ENCODE data around the gene SLC7A6OS. TPM values are rescaled to one million over a fixed set of nuclear protein-coding genes. Genes with fewer than 3 reads are reported as not detected.

Gene SLC7A6OS
- total RNA-seq, 4 donors from 2014 or later, result 11.4 to 26.0 (median 18.3) TPM

GRCh38 chr16:68259007-68259825 is 51.5 kb downstream of the SLC7A6OS start:
- Histone ChIP-seq H3K9me3 (no peaks in the 10 kb centered on the region), H3K27me3 (no peaks in the 10 kb centered on the region), H3K4me3 (no peak overlapping the region), H3K27ac (no peak overlapping the region), H3K4me1 (peaks cover 0 to 19% (median 11%) of the 10 kb centered on the region in 4 donors), H3K36me3 (peaks cover 0 to 33% (median 0%) of the 10 kb centered on the region in 3 donors)
- TF ChIP-seq, protein P1, sequence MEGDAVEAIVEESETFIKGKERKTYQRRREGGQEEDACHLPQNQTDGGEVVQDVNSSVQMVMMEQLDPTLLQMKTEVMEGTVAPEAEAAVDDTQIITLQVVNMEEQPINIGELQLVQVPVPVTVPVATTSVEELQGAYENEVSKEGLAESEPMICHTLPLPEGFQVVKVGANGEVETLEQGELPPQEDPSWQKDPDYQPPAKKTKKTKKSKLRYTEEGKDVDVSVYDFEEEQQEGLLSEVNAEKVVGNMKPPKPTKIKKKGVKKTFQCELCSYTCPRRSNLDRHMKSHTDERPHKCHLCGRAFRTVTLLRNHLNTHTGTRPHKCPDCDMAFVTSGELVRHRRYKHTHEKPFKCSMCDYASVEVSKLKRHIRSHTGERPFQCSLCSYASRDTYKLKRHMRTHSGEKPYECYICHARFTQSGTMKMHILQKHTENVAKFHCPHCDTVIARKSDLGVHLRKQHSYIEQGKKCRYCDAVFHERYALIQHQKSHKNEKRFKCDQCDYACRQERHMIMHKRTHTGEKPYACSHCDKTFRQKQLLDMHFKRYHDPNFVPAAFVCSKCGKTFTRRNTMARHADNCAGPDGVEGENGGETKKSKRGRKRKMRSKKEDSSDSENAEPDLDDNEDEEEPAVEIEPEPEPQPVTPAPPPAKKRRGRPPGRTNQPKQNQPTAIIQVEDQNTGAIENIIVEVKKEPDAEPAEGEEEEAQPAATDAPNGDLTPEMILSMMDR (IDR thresholded peaks at IDR 0.05), result no peak
- no peak for TF ChIP-seq POLR2A (IDR thresholded peaks at IDR 0.05)
- DNase-seq, result no peak

GRCh38 chr16:68257906-68258800 is 52.6 kb downstream of the SLC7A6OS start:
- peaks cover 0 to 33% (median 0%) of the 10 kb centered on the region in 3 donors for H3K36me3 ChIP-seq
- DNase-seq, result peak; percentile 33 to 79 (median 77)
- TF ChIP-seq, protein P1 (IDR thresholded peaks at IDR 0.05), result no peak
- TF ChIP-seq POLR2A (IDR thresholded peaks at IDR 0.05), result peak in 1 of 2 donors; percentile 13
- no peaks in the 10 kb centered on the region for H3K9me3 ChIP-seq
- no peak overlapping the region for H3K4me3 ChIP-seq
- no peaks in the 10 kb centered on the region for H3K27me3 ChIP-seq
- H3K4me1 ChIP-seq, result peaks cover 0 to 15% (median 9%) of the 10 kb centered on the region in 4 donors
- H3K27ac ChIP-seq, result peak overlapping the region; percentile 64 to 79 (median 71)

GRCh38 chr16:68257251-68257905 is 53.4 kb downstream of the SLC7A6OS start:
- Histone ChIP-seq H3K36me3 (peaks cover 0 to 33% (median 0%) of the 10 kb centered on the region in 3 donors), H3K4me1 (peaks cover 0 to 15% (median 9%) of the 10 kb centered on the region in 4 donors), H3K27ac (peak overlapping the region; percentile 64 to 79 (median 71)), H3K4me3 (no peak overlapping the region), H3K9me3 (no peaks in the 10 kb centered on the region), H3K27me3 (no peaks in the 10 kb centered on the region)
- DNase-seq, result peak in 2 of 3 donors; percentile 75 to 77
- TF ChIP-seq, protein P1 (IDR thresholded peaks at IDR 0.05), result no peak
- TF ChIP-seq POLR2A (IDR thresholded peaks at IDR 0.05), result no peak

DNA sequence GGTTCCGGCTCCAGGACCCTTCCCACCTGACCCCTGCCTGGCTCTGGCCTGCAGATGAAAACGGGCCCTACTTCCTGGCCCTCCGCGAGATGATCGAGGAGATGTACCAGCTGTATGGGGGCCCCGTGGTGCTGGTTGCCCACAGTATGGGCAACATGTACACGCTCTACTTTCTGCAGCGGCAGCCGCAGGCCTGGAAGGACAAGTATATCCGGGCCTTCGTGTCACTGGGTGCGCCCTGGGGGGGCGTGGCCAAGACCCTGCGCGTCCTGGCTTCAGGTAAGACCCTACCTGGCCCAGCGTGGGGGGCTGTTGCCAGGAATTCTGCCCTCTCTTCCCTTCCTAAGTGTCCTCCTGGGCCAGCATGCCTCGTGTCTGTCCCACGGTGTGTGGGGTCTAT is 55.0 kb downstream of the SLC7A6OS start:
- Histone ChIP-seq H3K4me1 (peaks cover 0 to 15% (median 9%) of the 10 kb centered on the region in 4 donors), H3K4me3 (no peak overlapping the region), H3K27ac (no peak overlapping the region), H3K36me3 (peaks cover 0 to 45% (median 0%) of the 10 kb centered on the region in 3 donors), H3K27me3 (no peaks in the 10 kb centered on the region), H3K9me3 (no peaks in the 10 kb centered on the region)
- TF ChIP-seq, protein P1 (IDR thresholded peaks at IDR 0.05), result no peak
- TF ChIP-seq POLR2A (IDR thresholded peaks at IDR 0.05), result no peak
- no peak for DNase-seq

GRCh38 chr16:68253721-68254120 is 57.0 kb downstream of the SLC7A6OS start:
- H3K27ac ChIP-seq, result no peak overlapping the region
- H3K4me1 ChIP-seq, result peaks cover 0 to 15% (median 9%) of the 10 kb centered on the region in 4 donors
- H3K27me3 ChIP-seq, result no peaks in the 10 kb centered on the region
- no peak for TF ChIP-seq POLR2A (IDR thresholded peaks at IDR 0.05)
- TF ChIP-seq, protein P1 (IDR thresholded peaks at IDR 0.05), result no peak
- H3K36me3 ChIP-seq, result peaks cover 0 to 38% (median 0%) of the 10 kb centered on the region in 3 donors
- no peak overlapping the region for H3K4me3 ChIP-seq
- no peaks in the 10 kb centered on the region for H3K9me3 ChIP-seq
- no peak for DNase-seq
